Stimulated activated CD8-positive, alpha-beta memory T cell treated with anti-CD3 and anti-CD28 coated beads, Interleukin-7, amount 100 ng/mL, for 4 hours (primary cell): Measurements from ENCODE around the gene ABHD6.
"Not testable (repeated sequence)": the region's sequence is repeated elsewhere in the genome, so short reads cannot be mapped to it uniquely, and the experiment has no call there.

Source experiments
- DNase-seq, 2 donors: peaks; one replicate each; pipeline ENCODE4 v3.0.0-alpha.2; 2020; ENCODE audit warnings: low read depth in 2 of 2

Gene ABHD6

DNA sequence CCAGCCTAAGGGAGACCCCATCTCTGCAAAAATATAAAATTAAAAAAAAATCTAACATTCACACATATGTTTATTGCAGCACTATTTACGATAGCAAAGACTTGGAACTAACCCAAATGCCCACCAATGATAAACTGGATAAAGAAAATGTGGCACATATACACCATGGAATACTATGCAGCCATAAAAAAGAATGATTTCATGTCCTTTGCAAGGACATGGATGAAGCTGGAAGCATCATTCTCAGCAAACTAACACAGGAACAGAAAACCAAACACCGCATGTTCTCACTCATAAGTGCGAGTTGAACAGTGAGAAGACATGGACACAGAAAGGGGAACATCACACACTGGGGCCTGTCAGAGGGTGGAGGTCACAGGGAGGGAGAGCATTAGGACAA lies 35.8 kb downstream of the ABHD6 start:
- not testable (repeated sequence) for DNase-seq

GRCh38 chr3:58274027-58274614 lies 36.5 kb downstream of the ABHD6 start:
- no peak for DNase-seq

GRCh38 chr3:58281069-58281468 lies 43.5 kb downstream of the ABHD6 start:
- no peak for DNase-seq

DNA sequence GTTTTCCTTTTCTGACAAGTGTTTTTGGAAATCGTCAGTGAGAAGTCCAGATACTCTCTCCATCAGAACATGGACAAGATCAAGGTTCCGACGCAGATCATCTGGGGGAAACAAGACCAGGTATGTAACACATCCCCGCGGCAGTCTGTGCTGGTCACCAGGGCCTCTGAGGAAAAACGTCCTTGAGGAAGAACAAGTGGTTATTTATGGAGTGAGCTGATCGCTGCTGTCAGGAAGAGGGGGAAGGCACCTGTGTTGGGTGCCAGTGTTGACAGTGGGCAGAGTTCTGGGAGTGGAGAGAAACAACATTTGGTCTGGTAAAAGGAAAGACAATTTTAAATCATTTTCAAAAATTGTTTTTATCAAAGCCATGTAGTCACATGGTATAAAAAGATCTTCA lies 47.7 kb downstream of the ABHD6 start:
- DNase-seq = no peak

DNA sequence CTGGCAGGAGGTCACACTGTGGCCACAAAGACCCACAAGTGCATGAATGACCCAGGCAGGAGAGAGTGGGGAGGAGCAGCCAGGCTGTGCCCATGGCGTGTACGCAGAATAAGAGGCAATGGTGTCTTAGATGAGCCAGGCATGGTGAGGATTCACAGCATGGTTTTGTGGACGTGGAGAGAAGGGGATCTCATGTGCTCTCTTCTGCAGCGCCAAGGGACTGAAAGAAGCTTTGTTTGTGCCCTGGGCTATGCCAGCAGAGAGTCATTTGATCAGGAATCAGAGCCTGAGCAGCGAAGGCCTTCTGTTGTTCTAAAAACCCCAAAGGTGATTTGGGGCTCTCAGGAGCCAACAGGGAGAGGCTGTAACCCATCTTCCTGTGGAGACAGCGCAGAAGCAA lies 49.8 kb downstream of the ABHD6 start:
- no peak for DNase-seq

DNA sequence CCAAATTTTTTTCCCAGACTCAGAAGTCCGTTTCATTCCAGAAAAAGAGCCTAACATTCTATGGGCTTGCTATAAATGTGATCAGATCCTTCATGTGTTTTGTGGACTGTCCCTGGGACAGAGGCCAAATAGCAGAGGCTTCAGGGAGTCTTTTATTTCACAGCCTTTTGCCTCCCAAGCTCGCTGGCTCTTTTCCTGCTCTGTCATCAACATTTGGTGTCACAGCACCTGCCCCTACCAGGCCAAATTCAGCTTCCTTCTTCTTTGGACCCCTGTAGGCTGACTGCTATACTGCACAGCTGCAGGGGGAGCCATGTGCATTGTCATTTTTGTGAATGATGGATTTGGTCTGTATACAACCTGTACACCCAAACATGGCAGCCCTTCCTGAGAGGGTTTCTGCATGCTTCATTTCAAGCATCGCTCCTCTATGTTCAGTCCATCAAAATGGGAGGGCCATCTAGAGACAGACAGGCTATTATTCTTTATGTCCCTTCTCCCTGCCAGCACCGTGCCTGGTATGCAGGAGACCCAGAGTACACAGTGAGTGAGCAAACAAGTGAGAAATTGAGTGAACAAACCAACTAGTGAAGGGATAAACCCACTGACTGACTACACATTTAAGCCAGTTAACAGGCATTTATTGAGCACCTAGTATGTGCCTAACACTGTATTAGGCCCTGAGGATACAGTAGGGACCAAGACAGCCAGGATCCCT lies 50.6 kb downstream of the ABHD6 start:
- no peak for DNase-seq

DNA sequence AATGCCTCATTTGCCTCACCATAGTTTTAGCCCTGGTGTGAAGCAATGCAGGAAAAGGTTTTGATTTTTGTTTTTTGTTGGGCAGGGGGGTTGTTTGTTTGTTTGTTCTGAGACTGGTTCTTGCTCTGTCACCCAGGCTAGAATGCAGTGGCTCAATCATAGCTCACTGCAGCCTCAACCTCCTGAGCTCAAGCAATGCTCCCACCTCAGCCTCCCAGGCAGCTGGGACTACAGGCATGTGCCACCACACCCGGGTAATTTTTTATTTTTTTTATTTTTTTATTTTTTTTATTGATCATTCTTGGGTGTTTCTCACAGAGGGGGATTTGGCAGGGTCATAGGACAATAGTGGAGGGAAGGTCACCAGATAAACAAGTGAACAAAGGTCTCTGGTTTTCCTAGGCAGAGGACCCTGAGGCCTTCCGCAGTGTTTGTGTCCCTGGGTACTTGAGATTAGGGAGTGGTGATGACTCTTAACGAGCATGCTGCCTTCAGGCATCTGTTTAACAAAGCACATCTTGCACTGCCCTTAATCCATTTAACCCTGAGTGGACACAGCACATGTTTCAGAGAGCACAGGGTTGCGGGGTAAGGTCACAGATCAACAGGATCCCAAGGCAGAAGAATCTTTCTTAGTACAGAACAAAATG lies 51.5 kb downstream of the ABHD6 start:
- DNase-seq = not testable (repeated sequence)

GRCh38 chr3:58290446-58290845 lies 52.9 kb downstream of the ABHD6 start:
- not testable (repeated sequence) for DNase-seq

GRCh38 chr3:58291671-58292338 lies 54.2 kb downstream of the ABHD6 start:
- DNase-seq = no peak

DNA sequence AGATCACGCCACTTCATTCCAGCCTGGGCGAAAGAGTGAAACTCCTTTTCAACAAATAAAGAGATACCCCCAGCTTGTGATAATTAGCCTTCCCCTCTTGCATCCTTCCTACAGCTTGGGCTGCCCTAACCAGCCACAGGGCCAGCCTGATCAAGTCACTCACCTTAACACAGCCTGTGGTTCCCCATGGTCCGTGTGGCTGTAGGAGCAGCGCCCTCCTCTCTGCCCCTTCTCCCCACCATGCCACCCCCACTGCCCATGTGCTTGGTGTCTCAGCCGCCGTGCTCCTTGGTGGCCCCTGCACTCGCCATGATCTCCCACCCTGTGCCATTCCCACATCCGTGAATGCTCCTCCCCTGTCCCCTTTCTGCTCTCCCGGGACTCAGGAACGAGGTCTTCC lies 55.3 kb downstream of the ABHD6 start:
- no peak for DNase-seq

GRCh38 chr3:58293516-58293915 lies 55.9 kb downstream of the ABHD6 start:
- no peak for DNase-seq

- DNase-seq = no peak
These were observed 58.7 kb downstream of the ABHD6 start for GRCh38 chr3:58296269-58296668.

GRCh38 chr3:58296843-58297242 lies 59.3 kb downstream of the ABHD6 start:
- no peak for DNase-seq

DNA sequence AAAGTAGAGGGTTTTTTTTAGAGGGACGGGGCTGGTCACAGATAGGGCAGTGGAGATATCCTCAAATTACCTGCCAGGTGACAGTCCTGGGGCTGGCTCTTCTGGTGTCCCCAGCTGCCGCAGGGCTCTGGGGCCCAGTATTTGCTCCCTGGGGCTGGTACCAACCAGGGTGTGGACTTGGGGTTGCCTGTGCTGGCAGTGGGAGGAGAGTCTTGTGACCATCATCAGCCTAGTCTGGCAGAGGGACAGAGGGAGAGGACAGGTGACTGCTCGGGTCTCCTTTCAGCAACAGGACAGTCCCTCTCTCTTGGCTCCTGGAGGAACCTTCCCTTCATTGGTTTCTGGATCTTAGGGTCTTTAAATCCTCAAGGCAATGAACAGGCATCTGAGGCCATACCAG lies 60.6 kb downstream of the ABHD6 start:
- DNase-seq = no peak

- no peak for DNase-seq
These were observed 61.5 kb downstream of the ABHD6 start for GRCh38 chr3:58299075-58299474.

DNA sequence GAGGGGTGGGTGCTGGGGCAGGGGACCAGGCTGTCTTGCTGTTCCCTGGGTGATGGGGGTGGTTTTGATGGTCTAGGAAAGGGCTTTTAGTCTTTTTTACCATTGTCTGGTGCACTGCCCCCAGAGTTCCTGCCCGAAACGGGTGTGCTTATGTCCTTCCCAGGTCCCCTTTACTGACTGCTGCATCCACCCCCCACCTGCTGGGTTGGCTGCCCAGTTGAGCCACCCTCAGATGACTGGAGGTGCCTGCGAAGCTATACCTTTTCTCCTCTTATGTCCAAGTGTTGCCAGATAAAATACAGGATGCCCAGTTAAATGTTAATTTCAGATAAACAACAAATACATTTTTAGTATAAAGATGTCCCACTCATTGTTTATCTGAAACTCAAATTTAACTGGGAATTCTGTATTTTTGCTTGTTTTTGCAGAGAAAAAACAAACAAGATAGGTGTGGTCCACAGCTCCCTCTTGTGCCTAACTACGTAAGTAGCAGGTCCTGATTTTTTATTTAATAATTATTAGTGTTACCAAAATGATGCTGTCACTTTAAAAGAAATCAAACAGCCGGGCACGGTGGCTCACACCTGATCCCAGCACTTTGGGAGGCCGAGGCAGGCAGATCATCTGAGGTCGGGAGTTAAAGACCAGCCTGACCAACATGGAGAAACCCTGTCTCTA lies 62.4 kb downstream of the ABHD6 start:
- no peak for DNase-seq

DNA sequence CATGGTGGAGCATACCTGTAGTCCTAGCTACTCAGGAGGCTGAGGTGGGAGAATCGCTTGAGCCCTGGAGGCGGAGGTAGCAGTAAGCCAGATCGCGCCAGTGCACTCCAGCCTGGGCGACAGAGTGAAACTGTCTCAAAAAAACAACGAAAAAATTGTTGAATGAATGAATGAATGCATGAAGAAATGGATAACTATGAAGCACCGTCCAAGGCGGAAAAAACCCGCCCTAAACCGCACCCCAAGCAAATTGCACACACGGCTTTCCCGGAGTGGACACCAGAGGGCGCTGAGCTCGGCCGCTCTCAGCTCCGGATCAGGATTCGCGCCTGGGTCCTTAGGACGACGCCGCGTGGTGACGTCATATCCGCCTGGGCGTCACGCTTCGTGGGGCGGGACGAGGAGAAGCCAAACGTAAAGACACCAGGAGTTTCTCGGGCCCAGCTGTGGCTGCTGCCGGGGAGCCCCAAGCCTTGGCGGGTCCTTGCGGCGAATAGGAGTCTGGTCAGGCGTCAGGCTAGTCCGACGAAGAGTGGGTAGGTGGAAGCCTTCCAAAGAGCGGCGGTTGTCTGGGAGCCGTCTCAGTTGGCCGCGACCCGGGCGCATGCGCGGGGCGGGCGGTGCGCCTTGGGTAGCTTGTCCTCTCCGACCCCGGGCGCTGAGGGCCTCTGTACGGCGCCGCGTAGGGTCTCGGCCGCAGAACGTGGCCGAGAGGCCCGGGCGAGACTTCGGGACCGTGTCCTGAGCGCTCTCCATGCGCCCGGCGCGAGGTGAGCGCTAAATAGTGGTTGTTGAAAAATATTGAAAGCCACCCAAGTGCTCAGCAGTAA lies 68.5 kb downstream of the ABHD6 start, which contains the start of the genes HTD2 and RPP14:
Gene HTD2 (plus strand): TSS at position 639 of the 830 bp plus-strand sequence. CDS start 11,094 bp downstream, outside the sequence.
Gene RPP14 (plus strand): TSS at position 364 of the 830 bp plus-strand sequence. CDS start 4,085 bp downstream, outside the sequence.
- peak; percentile 96 to 97 for DNase-seq

DNA sequence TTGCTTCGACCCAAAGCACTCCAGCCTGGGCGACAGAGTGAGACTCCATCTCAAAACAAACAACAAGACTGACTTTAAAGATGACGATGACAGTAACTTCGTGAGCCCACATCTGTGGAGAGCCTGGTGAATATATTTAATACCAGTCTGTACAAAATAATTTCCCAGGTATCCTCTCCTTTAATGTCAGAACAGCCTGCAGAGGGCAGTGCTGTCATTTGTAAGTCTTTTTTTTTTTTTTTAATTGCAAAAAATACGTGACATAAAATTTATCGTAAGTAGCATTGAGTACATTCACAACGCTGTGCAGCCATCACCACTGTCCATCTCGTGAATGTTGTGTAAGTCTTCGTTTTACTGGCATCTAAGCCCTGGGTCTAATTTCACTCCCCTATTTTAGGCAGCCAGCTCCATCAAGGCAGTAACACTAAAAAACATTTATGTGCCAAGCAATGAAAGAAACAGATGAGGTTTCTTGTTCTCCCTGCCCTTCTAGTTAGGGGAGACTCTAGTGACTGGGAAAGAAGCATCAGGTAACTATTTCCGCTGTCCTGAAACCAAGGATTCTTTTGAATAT lies 70.1 kb downstream of the ABHD6 start:
- DNase-seq = no peak

GRCh38 chr3:58308728-58309127 lies 71.1 kb downstream of the ABHD6 start:
- DNase-seq = no peak

GRCh38 chr3:58317811-58318210 lies 80.2 kb downstream of the ABHD6 start:
- no peak for DNase-seq

DNA sequence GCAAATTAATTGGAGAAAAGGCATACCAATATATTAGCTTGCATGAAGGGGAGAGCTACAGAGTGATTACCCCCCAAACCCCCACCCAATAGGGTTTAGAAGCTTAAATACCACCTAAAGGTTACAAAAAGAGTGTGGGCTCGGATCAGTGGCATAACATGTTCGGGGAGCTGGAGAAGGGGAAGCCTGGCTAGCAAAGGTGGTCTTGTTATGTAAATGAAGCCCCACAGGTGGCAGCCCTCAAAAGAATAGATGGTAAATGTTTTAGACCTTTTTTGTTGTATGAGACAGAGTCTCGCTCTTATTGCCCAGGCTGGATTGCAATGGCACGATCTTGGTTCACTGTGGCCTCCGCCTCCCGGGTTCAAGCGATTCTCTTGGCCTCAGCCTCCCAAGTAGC lies 84.2 kb downstream of the ABHD6 start:
- DNase-seq = no peak
